ENCODE results near the gene MIPEP.

Gene MIPEP

DNA sequence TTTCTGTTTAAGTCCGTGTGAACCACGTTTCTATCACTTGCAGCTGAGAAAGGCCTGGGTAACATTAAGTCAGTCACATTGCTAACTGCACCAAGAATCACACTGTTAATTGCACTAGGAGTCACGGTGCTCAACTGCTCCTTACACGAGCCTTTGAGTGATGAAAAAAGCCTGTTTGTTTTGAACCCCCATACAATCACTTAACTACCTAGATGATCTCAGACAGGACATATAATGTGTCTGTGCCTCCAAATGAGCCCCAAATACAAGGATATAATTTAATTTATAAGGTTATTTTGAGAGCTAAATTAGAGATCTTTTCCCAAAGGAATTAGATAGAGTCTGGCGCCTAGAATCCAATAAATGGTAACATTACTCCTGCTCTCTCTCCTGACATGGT lies 84.1 kb downstream of the MIPEP start:
- no peak for DNase-seq

DNA sequence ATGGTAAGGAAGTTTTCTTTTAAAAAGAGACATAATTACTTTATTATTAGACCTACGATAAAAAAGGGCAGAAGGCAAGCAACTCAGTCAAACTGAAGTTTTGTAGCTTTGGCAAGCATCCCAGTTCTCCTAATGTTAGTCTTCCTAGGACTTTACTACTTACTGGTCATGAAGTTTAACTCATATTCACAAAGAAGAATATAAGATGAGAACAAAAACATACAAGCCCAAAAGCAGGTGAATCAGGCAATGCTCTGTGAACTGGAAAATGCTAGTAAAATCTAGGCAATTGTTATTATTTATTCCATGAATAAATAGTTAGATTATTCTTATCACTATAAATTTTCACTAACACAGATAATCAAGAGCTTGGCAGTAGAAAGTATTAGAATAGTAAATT lies 85.0 kb downstream of the MIPEP start:
- no peak for DNase-seq

DNA sequence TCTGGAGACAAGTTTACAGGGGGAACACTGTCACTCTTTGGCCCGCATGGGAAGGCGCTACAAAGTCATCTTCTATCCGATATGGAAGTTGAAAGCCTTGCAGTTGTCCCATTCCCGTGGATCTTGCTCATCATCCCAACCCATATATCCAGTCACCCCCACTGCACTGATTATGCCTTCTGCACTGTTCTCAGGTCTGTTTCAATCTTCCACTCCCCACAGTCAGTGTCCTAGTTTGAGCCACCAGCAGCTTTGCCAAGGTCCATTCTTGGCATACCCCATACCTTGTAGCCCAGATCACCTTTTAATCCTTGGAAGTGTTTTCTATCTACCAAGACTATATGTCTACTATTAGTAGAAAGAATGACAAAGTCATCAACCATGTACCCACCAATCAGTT lies 88.1 kb downstream of the MIPEP start:
- no peak for DNase-seq

DNA sequence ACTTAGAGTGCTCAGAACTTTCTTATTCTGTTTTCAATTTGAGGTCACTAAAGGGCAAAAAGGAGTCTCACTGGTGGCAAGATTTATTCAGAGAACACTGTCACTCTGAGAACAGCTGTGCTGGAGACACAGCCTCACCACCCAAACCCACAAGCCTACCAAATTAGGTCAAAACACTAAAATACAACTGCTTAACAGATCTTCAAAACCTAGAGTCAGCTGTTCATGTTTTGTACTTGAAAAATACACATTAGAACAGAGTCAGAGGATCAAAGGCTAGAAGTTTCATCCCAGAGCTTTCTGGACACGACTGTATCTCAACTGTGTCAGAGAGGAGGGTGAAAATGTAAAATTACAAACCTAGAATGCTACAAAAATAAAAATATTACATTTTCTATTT lies 89.3 kb downstream of the MIPEP start:
- peak; percentile 37 for DNase-seq

DNA sequence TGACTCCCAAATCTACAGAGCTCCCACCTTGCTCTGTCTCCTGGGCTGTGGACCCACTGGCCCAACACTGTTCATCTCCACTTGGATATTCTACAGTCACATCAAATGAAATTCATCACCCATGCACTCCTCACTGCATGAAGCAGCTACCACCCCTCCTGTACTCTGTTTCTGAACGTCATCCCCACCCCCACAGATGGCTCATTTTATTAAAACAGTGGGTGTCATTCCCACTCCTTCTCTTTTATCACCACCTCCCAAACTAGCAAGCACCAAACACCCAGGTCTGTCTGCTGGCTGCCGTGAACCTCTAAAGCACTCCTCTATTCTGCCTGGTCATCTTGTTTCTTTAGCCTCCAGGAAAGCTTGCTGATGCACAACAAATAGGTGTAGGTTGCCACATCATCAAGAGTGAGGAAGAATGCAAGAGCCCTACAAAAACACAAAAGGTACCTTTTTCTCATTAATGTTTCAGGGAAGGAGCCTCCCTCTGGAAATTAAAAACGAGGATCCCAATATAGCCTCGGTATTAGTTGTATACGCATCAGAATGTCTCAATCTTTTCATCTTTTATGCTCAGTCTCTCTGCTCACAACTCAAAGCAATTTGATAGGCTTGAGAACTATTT lies 91.8 kb downstream of the MIPEP start:
- no peak for DNase-seq

DNA sequence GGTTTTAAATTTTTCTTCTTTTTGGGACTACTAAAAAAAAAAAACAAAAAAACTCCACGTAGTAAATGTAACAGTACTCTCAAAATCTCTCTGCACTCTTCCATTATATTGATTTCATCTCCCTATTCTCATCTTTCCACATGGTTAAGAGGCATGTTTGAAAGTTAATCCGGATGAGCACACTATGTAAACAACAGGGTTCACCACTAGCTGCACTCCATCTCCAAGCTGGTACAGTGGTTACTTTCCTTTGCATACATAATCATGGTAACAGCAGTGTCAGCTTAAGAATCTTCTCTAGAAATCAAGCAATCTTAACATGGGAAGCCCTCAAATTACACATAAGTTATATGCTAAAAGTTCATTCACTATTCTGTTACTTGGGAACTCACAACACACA lies 92.6 kb downstream of the MIPEP start:
- no peak for DNase-seq

DNA sequence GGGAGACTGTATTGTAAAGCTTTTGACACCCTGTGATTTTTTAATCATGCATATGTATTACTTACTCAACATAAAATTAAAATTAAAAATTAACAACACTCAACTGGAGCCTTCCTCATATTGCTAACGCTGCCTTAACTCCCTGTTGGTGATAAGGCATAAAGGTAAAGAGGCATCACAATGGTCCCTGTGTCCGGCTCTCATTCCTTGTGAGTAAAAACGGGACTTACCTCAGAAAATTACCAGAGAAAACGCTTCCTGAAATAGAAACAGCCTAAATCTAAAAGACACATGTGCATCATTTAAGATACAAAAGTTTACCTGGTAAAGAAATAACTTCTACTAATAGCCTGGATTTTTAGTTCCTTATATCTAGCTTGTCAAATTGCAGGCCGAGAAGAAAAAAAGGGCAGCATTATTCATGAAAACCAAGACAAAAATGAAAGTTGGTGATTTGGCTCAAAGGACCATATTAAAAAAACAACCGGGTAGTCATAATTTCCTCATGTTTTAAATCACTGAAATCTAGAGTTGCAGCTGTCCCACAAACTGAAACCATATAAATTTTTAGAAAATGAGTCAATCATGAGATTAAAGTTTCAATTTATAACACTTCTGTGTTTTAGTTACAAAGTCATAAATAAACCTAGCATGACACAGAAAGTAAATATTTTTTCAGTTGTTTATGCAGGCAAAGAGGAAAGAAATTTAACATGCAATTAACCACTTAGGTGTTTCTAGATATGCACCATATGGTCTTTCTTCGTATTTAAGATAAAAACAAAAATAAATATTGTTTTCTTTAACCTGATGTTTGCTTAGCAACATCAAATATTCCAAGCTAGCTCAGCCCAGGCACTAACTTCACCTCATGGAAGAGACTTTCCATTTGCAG lies 94.7 kb downstream of the MIPEP start:
- no peak for DNase-seq

DNA sequence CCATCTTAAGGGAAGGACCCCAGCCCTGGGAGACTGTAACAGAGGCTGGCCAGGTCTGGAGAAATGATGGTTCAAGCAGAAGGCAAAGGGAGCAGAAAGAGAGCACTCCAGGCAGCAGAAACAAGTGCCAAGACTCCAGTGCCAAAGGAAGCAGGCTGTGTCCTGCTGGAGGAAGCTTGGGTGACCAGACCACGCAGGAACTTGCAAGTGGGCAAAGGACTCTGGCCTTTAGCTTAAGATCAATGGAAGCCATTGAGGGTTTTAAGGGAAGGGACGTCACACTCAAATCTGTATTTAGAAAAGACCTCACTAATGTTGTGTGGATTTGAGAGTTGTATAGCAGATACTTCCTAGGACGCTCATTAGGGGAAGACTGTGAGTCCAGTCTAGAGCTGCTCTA lies 95.5 kb downstream of the MIPEP start:
- DNase-seq, result no peak

DNA sequence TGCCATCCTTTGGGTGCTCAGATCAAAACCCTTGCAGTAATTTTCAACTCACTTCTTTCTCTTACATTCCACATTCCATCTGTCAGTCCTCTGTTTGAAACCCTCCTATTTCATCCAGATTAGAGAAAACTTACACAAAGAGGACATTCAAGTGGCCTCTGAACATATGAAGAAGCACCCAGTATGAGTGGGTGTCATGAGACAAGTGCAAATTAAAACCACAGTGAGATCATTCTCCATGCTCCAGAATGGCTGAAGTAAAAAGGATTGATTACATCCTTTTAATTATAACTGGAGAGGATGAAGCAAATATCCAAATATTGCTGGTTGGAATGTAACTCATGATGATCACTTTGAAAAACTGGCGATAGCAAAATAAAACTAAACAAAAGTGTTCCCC lies 96.5 kb downstream of the MIPEP start:
- no peak for DNase-seq

DNA sequence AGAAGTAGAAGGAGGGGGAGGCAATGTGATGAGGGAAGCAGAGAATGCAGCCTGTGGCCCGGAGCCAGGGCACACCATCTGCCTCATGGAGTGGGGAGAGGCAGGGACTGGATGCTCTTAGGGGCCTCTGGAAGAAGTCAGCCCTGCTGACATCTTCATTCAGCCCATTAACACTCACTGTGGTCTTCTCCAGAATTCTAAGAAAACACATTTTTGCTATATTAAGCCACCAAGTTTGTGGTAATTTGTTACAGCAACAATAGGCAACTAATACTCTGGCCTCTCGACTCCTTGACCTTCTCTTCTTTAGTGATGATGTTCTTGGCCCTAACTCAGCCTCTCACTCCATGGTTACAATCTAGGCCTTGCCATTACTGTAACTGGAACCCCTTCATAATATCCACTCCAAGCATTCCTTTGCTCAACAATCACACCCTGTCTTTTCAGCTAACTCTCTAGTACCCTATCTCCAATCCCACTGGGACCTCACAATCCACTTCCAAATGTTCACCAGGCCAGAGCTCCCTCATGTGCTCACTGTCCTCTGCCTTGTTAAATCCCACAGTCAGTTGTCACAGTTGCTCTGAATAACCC lies 98.5 kb downstream of the MIPEP start:
- DNase-seq, result no peak

DNA sequence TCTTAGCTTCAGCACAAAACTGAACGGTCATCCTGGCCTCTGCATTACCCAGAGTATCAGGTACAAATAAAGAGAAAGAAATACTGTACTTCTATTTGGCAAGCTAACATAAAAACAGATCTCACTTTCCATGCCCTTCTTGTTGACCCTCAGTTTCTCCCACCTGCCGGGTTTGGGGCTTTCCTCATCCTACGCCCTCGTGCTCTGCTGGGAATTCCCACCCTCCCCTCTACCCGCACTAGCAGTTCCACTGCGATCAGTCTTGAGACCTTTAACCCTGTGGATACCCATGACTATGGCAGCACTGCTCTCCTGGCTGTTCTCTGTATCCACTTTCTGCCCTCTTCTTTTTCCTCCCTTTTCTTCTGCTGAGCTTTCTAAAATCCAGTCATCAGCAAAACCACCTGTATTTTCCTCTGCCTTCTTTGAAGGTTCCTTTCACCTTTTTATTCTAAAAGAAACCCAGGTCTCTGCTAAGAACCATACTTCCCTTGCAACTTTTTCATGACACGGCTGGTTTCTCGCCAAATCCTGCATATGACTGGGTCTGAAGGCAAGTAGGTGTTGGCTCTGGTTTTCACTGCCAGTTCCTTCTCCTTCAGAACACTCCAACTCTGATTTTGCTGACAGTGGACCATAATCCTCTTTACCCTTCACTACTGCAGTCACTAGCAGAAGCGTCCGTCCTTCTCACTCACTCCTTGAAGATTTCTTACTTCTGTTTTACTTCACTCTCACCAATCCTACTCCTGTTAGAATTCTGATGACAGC lies 99.4 kb downstream of the MIPEP start:
- no peak for DNase-seq

DNA sequence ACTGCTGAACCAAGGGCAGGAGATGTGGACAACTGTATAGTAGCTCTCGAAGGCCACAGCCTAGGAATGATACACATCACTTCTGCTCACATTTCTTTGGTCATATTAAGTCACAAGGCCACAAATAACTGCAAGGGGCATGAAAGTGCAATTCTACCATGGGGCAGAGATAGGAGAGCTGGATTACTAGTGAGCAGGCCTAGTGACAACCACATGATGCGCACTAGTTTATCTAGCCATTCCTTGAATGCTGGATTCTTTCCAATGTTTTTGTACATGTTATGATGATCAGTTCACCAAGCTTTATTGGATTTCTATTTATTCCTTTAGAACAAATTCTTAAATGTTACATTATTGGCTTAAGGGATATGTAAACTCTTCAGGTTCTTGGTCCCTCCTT lies 100.7 kb downstream of the MIPEP start:
- DNase-seq, result no peak

DNA sequence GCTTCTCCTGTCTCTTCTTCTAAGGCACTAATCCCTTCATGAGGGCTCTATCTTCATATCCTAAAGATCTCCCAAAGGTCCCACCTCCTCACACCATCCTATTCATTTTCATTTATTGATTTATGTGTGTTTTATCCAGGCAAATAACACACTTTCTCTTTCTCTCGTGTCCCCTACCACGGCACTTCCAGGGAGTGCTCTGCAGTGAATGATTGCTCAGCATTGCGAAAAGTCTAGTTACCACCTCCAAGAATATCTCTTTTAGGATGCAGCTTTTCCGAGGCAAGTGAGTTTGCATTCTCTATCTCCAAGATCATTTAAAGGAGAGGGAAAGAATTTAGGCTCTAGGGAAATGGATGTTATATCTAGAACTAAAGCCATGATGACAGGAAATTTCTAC lies 101.7 kb downstream of the MIPEP start:
- DNase-seq, result no peak

DNA sequence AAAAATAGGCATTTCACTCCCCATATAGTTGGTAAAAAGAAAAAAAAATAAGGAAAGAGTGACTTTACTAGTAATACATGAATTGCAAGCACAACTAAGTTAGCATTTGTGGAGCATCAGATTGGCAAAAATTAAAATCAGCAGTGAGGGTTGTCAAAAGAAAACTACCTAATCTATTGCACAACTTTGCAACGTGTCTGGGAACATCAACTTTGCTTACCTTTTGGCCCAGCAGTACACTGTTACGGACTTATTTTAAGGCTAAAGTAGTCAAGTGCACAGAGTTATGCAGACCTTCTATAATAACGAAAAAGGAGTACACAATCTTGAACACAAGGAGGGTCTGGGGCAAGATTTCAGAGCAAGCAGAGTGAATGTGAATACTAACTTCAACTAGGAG lies 102.6 kb downstream of the MIPEP start:
- no peak for DNase-seq

DNA sequence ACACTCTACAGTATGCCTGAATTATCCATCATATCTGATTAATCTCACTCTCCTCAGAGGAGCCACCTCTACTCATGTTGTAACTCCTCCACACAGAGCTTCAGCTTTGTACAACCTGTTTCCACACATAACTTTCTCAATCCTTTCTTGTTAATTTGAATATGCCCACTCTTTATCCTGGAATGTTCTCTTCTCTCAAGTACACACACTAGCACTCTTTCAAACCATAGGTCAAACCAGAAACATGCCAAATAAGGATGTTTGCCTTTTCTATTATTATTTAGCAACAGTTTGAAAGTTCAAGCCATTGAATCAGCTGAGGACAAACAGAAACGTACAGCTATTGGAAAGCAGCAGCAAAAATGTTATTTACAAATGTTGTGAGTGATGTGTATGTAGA lies 110.3 kb downstream of the MIPEP start:
- no peak for DNase-seq

DNA sequence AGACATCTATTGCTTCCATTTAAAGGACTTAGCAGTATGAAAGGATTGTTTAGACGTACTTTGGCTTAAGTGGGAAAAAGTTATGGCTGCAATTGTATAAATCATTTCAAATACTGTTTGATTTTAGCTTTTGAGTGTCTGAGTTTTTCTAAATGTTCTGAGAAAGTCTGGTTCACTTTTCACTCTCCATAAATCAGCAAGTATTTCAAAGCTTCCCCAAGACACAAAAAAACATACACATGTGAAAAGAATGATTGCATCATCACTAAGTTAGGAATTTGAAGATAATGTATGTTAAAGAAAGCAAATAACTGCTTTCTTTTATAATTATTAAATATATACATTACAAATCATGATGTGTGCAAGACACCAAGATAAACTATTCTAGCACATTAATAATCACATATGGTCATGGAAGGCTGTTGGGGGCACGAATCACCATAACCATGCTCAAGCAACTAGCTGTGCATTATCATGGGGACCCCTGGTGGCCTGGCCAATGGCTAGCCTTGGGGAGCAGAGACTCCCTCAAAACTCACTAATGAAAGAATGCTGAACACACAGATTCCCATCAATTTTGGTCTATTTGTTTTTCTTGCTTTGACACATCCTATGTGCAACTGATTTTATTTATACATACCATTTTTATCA lies 111.1 kb downstream of the MIPEP start:
- DNase-seq, result no peak

DNA sequence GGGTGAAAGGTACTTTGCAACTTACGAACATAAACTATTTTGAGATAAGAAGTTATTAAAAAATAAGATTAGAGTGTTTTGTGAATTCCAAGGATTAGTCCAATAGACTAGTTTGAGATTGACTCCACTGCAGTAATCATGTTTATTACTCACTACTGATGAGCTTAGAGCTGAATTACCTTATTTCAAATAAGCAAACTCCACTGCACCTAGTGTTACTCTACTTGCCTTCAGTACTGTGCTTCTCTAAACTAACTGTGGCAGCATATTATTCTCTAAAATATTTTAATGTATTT lies 111.7 kb downstream of the MIPEP start:
- no peak for DNase-seq

DNA sequence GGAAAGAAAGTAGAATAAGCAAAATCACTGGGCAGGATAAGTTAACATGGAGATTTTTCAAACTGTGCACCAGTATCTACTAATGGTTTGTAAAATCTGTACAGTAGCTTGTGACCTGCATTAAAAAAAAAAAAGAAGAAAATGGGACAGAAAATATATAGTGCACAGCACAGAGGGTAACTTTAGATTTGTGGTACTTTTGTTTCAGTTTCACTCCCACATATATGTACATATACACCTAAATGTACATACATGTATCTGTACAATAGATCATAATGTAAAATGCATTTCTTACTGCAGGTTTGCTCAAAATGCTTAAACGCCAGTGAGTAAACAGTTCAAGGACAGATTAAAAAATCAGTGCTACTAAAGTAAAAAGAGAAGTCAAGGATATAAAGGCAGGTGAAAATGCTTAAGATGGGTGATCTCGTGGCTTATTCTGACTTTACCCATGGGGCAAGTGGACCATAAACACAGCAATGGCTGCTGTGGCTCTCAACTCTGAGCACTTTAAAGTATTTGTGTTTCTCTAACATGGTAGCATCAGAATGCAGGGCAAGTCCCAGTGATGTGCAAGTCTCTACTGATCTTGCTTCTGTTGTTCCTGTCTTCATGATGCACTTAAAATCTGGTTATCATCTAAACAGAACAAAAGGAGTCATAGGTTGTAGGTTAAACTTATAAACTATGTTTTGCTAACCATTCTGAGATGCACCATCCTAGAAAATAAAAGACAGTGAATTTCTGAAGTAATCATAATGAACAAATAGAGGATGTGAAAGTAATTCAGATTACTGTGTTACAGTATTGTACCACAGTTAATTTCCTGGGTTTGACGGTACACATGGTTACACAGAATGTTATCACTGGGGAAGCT lies 112.3 kb downstream of the MIPEP start:
- no peak for DNase-seq

DNA sequence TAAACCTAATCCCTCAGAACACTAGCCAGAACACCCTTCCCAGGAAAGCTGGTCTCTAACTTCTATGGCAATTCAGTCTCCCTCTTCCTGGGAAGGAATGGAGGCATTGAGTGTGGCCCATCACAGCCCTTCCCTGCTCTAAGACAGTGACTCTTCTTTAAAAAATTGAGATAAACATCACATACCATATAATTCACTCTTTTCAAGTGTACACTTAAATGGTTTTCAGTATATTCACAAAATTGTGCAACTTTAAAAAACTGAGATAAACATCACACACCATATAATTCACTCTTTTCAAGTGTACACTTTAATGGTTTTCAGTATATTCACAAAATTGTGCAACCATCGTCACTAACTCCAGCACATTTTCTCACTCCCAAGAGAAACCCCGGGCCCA lies 116.5 kb downstream of the MIPEP start:
- DNase-seq, result no peak

DNA sequence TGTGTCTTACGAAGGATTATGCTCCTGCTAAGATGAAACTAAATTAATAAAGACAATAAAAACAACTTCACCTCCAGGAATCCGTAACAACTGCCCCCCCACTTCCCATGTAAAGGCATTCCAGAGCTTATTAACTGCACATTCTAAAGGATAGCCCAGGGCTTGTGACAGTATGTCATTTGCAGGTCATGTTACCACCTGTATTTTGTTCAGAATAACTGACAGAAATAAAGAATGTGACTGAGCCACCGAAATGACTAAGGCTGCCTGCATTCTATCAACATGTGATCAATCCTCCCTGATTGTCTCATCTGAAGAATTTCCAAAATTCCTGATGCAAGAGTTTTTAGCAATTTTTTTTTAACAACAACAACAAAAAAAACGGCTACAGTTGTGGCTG lies 117.2 kb downstream of the MIPEP start:
- DNase-seq, result no peak

DNA sequence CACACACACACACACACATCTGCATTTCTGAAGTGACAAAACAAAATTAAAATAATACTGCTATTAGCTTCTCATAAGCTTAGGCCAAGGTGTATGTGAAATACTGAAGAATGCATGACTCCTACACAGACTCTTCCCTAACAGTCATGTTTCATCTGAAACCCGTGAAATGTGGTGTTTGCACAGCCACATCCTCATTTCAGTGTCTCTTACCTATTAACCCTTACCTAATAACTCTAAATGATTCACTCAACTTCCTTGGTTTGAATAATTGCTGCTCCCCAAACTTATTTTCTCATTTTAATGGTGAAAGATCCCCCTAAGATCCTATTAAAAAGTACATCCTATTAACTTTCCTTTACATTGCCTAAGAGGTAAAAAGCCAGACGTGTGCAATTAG lies 117.6 kb downstream of the MIPEP start:
- no peak for DNase-seq

DNA sequence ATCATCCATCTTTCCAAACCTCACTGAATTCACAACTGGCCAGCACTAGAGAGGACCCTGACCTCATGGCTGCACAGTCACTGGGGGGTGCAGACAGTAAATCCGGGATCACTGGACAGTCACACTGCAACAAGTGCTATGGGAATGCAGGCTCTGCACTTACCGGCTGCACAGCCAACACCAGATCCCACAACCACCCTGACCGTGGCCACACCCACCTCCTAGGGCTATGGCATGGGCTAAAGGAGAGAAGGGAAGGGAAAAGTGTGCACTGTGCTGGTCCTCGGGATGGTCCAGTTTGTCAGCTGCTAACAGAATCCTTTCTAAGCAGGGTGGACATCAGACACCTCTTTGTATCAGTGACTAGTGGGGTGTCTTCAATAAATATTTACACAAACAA lies 118.2 kb downstream of the MIPEP start:
- no peak for DNase-seq
